ENCODE results near the gene TERC. TPM values are rescaled to one million over a fixed set of nuclear protein-coding genes. Genes with fewer than 3 reads are reported as not detected.

The TERC gene
- total RNA-seq = 10 to 100 TPM; 53.6 to 61.6 TPM

- DNase-seq (ENCODE audit: low spot score) = peak; percentile 96
- TF ChIP-seq, protein P1, sequence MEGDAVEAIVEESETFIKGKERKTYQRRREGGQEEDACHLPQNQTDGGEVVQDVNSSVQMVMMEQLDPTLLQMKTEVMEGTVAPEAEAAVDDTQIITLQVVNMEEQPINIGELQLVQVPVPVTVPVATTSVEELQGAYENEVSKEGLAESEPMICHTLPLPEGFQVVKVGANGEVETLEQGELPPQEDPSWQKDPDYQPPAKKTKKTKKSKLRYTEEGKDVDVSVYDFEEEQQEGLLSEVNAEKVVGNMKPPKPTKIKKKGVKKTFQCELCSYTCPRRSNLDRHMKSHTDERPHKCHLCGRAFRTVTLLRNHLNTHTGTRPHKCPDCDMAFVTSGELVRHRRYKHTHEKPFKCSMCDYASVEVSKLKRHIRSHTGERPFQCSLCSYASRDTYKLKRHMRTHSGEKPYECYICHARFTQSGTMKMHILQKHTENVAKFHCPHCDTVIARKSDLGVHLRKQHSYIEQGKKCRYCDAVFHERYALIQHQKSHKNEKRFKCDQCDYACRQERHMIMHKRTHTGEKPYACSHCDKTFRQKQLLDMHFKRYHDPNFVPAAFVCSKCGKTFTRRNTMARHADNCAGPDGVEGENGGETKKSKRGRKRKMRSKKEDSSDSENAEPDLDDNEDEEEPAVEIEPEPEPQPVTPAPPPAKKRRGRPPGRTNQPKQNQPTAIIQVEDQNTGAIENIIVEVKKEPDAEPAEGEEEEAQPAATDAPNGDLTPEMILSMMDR (IDR thresholded peaks at IDR 0.05) = no peak
- Histone ChIP-seq H3K36me3 (no peaks in the 10 kb centered on the region), H3K9me3 (no peaks in the 10 kb centered on the region), H3K27ac (peak within 1 kb of the TSS; percentile 95 to 96), H3K4me3 (peak within 1 kb of the TSS; percentile 69 to 75), H3K27me3 (no peaks in the 10 kb centered on the region), H3K4me1 (peaks cover 0 to 6% of the 10 kb centered on the region in 2 donors)
Observed at GRCh38 chr3:169764882-169765612, at the start of gene TERC. TSS of gene TERC (minus strand) at chr3:169765060.

DNA sequence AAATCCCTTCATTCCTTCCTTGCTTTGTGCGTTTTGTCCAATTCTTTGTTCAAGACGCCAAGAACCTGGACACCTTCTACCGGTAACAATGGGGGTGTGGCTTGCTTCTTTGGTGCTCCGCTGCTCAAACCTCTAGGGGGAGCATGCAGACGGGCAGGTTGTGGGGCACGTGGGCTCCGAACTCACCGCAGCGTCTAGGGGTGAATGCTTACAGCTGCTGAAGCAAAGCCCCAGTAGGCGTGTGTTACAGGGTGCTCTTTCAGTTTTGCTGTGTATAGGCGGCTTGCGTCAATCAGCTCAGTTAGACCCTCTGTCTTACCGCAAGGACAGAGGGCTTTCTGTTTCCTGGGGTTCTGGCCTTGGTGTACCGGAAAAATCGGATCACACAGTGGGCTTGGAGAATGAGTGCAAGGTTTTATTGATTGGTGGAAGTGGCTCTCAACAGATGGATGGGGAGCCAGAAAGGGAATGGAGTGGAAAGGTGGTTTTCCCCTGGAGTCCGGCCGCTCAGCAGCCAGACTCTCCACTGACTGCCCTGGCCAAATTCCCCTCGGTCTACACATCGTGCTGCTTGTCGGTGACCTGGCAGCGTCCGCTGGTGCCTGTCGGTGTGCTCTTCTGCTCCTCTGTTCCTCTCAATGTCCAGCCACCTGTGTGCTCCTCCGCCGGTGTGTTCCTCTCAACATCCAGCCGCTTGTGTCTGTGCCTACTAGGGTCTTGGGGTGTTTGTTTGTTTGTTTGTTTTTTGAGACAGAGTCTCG, 49.1 kb upstream of the TERC start:
- H3K4me1 ChIP-seq = peaks cover 0 to 15% of the 10 kb centered on the region in 2 donors
- TF ChIP-seq, protein P1 (IDR thresholded peaks at IDR 0.05) = no peak

DNA sequence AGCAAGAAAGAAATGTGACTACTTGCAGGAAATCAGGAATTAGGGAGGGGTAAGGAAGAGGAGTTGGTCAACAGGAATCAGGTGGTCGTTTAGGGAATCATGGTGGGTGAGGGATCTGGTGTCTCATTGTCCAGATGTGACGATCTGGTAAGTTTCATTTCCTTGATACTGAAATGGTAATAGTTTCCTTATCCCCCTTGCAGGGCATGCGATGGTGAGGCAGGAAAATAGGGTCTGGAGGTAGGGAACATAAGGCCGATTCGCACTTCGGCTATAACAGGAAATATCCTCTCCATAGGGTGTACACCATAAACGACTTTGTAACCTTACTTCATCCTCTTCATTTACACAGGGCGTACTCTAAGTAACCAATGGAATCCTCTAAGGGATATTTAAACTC, 48.4 kb upstream of the TERC start:
- Histone ChIP-seq H3K4me1 (peaks cover 0 to 15% of the 10 kb centered on the region in 2 donors), H3K4me3 (peak overlapping the region; percentile 55 to 69), H3K27me3 (no peaks in the 10 kb centered on the region), H3K36me3 (no peaks in the 10 kb centered on the region), H3K9me3 (peaks cover 0 to 10% of the 10 kb centered on the region in 2 donors), H3K27ac (no peak overlapping the region)
- TF ChIP-seq, protein P1 (IDR thresholded peaks at IDR 0.05) = no peak
- DNase-seq (ENCODE audit: low spot score) = no peak

More for the DNA sequence above, 49.1 kb upstream of the TERC start:
- H3K27me3 ChIP-seq = no peaks in the 10 kb centered on the region
- DNase-seq (ENCODE audit: low spot score) = no peak
- peaks cover 0 to 10% of the 10 kb centered on the region in 2 donors for H3K9me3 ChIP-seq
- H3K4me3 ChIP-seq = peak overlapping the region; percentile 7 to 69
- H3K27ac ChIP-seq = no peak overlapping the region
- H3K36me3 ChIP-seq = no peaks in the 10 kb centered on the region

DNA sequence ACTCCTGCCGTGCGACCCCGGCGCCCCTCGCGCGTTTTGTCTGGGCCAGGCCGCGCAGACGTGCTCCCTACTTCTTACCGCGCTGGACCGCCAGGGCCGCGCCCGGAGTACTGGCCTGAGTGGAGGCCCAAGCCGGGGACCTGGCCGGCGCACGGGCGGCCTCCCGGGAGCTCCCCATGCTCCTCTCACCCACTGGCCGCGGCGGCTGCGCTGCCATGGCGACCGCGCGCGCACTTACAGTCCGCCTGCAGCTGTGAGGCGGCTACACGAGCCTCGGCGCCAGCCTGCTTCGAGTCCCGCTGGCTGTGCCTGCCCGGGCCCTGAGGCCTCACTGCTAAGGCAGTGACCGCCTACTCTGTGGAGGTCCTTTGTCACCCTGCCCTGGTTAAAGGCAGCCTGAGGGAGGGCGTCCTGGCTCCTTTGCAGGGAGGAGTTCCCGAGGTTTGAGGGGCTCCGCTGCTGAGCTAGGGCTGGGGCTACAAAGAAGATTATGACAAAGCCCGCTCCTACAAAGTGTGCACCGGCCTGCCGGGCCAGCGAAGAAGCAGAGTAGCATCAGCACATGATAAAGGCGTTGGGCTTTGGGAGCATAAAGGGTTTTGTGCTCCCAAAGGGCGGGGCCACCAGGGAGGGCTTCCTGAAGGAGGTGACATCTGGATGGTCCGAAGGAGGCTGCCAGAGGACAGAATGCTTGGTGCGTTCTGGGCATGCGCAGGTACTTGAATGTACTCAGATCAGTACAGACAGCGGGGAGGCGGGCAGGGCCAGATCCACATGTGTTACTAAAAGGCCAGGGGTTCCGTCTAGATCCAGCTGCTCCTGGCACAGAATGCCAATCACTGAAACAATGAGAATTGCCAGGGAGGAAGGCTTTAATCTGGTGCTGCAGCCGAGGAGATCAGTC, 47.7 kb upstream of the TERC start, which contains the start of the genes LRRC34 and LRRIQ4:
Gene LRRC34, minus strand, starts transcription at position 573 of the 904 bp plus-strand sequence. Its CDS starts 356 bp downstream, at position 217.
Gene LRRIQ4, plus strand, starts transcription at position 539 of the 904 bp plus-strand sequence. CDS start 9,052 bp downstream, outside the sequence.
- Histone ChIP-seq H3K9me3 (peaks cover 0 to 10% of the 10 kb centered on the region in 2 donors), H3K27ac (peak within 1 kb of the TSS; percentile 68 to 76), H3K27me3 (no peaks in the 10 kb centered on the region), H3K4me1 (peaks cover 0 to 15% of the 10 kb centered on the region in 2 donors), H3K4me3 (peak within 1 kb of the TSS; percentile 55 to 69), H3K36me3 (no peaks in the 10 kb centered on the region)
- peak; percentile 83 for DNase-seq (ENCODE audit: low spot score)
- TF ChIP-seq, protein P1 (IDR thresholded peaks at IDR 0.05) = no peak
